B cell (primary cell): ENCODE data around the gene CCDC88C. TPM values are rescaled to one million over a fixed set of nuclear protein-coding genes. Genes with fewer than 3 reads are reported as not detected.

Source experiments
- ATAC-seq: fragments of 200-7000 bp; cut with Tn5 transposase; one replicate; pipeline ENCODE4 v1.10.0; 2021; ENCODE audit warnings: low read depth, mild to moderate bottlenecking, moderate number of reproducible peaks, moderate library complexity
- CTCF ChIA-PET: fragments of 350-600 bp; sonication (Branson Sonifier 250); formaldehyde crosslinking; loops from one replicate; lab custom pipeline; 2021; ENCODE audit warnings: antibody characterized with exemption, inconsistent platforms; lab: Charles Lee
- POLR2A ChIA-PET: fragments of 350-600 bp; sonication (Branson Sonifier 250); formaldehyde crosslinking; loops from one replicate; lab custom pipeline; 2021; ENCODE audit warnings: antibody characterized with exemption; lab: Charles Lee
- DNase-seq: peaks from one replicate; pipeline ENCODE4 v3.0.0; 2013
- H2AFZ ChIP-seq: 2 replicates; pipeline ENCODE4 v1.6.1; 2012; ENCODE audit warnings: mild to moderate bottlenecking, low read depth, low read length; ENCODE audit not compliant: insufficient read depth, poor library complexity, severe bottlenecking
- H3K27ac ChIP-seq, 2 donors: 1 replicate in 1 of 2; 2 replicates in 1 of 2; pipeline ENCODE4 v1.5.1; 2012 to 2013; ENCODE audit warnings: low read length in 2 of 2, mild to moderate bottlenecking in 2 of 2, moderate library complexity in 1 of 2
- H3K27me3 ChIP-seq, 4 experiments: fragments of 200-600 bp in 1 of 4; sonication (generic) in 1 of 4; replicated peaks in 1 of 4; 1 replicate in 2 of 4; 2 replicates in 2 of 4; pipeline versions ENCODE4 v1.6.1 to v1.7.0; 2013 to 2016; ENCODE audit warnings: low read length in 3 of 4, mild to moderate bottlenecking in 2 of 4, mixed read lengths in 1 of 4, moderate library complexity in 1 of 4; ENCODE audit not compliant: insufficient read depth in 4 of 4, control insufficient read depth in 3 of 4; ENCODE audit errors: control extremely low read depth in 1 of 4
- H3K36me3 ChIP-seq, 2 experiments: replicated peaks in 1 of 2; 1 replicate in 1 of 2; 2 replicates in 1 of 2; pipeline versions ENCODE4 v1.6.1 to v1.7.1; 2013; ENCODE audit warnings: low read length in 1 of 2; ENCODE audit not compliant: insufficient read depth in 2 of 2, control insufficient read depth in 1 of 2; ENCODE audit errors: control extremely low read depth in 1 of 2, extremely low read depth in 1 of 2
- H3K4me1 ChIP-seq, 2 donors: fragments of 200-600 bp in 1 of 2; sonication (generic) in 1 of 2; 1 replicate in 1 of 2; 2 replicates in 1 of 2; pipeline versions ENCODE4 v1.5.1 to v1.6.1; 2013 to 2017; ENCODE audit warnings: low read length in 2 of 2; ENCODE audit not compliant: control insufficient read depth in 2 of 2, insufficient read depth in 2 of 2
- H3K4me2 ChIP-seq: replicated peaks from 2 replicates; pipeline ENCODE3; 2012; ENCODE audit warnings: mild to moderate bottlenecking, low read depth, low read length; ENCODE audit not compliant: poor library complexity, severe bottlenecking
- H3K4me3 ChIP-seq, 5 experiments: fragments of 200-600 bp in 1 of 5; sonication (generic) in 1 of 5; 1 replicate in 3 of 5; 2 replicates in 2 of 5; pipeline versions ENCODE4 v1.5.1 to v1.7.0; 2011 to 2016; ENCODE audit warnings: low read length in 4 of 5, mild to moderate bottlenecking in 4 of 5, low read depth in 2 of 5, control low read depth in 1 of 5, moderate library complexity in 1 of 5; ENCODE audit not compliant: insufficient read depth in 1 of 5; ENCODE audit errors: control extremely low read depth in 1 of 5, extremely low read depth in 1 of 5
- H3K79me2 ChIP-seq: fragments of 200-600 bp; sonication (generic); one replicate; pipeline ENCODE4 v1.6.0; 2016; ENCODE audit warnings: low read length; ENCODE audit not compliant: control insufficient read depth, insufficient read depth
- H3K9ac ChIP-seq: fragments of 200-600 bp; sonication (generic); 2 replicates; pipeline ENCODE4 v1.6.1; 2017; ENCODE audit warnings: mild to moderate bottlenecking, low read length, moderate library complexity
- H3K9me3 ChIP-seq, 3 donors: one replicate each; pipeline versions ENCODE4 v1.6.1 to v1.7.1; 2013; ENCODE audit warnings: low read length in 2 of 3; ENCODE audit not compliant: control insufficient read depth in 2 of 3, insufficient read depth in 1 of 3; ENCODE audit errors: control extremely low read depth in 1 of 3
- H4K20me1 ChIP-seq: 2 replicates; pipeline ENCODE4 v1.6.0; 2012; ENCODE audit warnings: mild to moderate bottlenecking, low read length; ENCODE audit not compliant: insufficient read depth, control insufficient read depth, poor library complexity, severe bottlenecking
- H3K27ac Mint-ChIP-seq: one replicate; pipeline ENCODE4 v1.8.0; 2021; ENCODE audit warnings: mixed read lengths
- H3K27me3 Mint-ChIP-seq: one replicate; pipeline ENCODE4 v1.8.0; 2021; ENCODE audit warnings: mixed read lengths
- H3K4me1 Mint-ChIP-seq: one replicate; pipeline ENCODE4 v1.8.0; 2021; ENCODE audit warnings: mixed read lengths
- H3K4me3 Mint-ChIP-seq: one replicate; pipeline ENCODE4 v1.8.0; 2021; ENCODE audit warnings: mixed read lengths
- H3K9me3 Mint-ChIP-seq: one replicate; pipeline ENCODE4 v1.8.0; 2022; ENCODE audit warnings: mixed read lengths; ENCODE audit not compliant: insufficient read depth
- CTCF ChIP-seq: fragments of 200-600 bp; IDR thresholded peaks from one replicate; pipeline ENCODE4 v1.8.0; 2022; ENCODE audit warnings: antibody characterized with exemption, mild to moderate bottlenecking
- EZH2 ChIP-seq: IDR thresholded peaks from 2 replicates; pipeline ENCODE4 v1.6.1; 2012; ENCODE audit warnings: borderline replicate concordance, low read depth, mild to moderate bottlenecking, moderate library complexity, low read length; ENCODE audit not compliant: insufficient read depth, poor library complexity, severe bottlenecking
- WGBS: methylation state at CpG from one replicate; pipeline ENCODE4 v1.1.5; 2013; ENCODE audit warnings: missing lambda C conversion rate; ENCODE audit not compliant: insufficient coverage; 5-methylcytosine and 5-hydroxymethylcytosine counted together
- intact Hi-C: fragments of 100-400 bp; cut with micrococcal nuclease; formaldehyde crosslinking; loops from one replicate; pipeline ENCODE4 v1.10.0; 2022
- polyA plus RNA-seq: library from polyadenylated mRNA; depleted of rRNA; stranded (reverse); fragments of >200 nt; gene quantifications from 2 replicates; pipeline ENCODE4 v1.2.3, GENCODE V29; 2012
- total RNA-seq, 2 donors: library from RNA; stranded (reverse); fragments of 120-200 nt in 1 of 2; gene quantifications; 1 replicate in 1 of 2; 2 replicates in 1 of 2; pipeline versions ENCODE4 v1.2.3 to v1.2.4, GENCODE V29; 2013 to 2022

Gene CCDC88C
- total and polyA plus RNA-seq, 2 donors (not counting 1 experiment from before 2014, with no cell fraction given) = 98.7 to 181 TPM

GRCh38 chr14:91273273-91273884 is 144.2 kb downstream of the CCDC88C start:
- no peak for ATAC-seq
- no peak overlapping the region for H3K27ac ChIP-seq
- intact Hi-C loops = no loop called here
- no peak overlapping the region for H3K4me2 ChIP-seq
- H3K27me3 ChIP-seq = no peaks in the 10 kb centered on the region
- no peak overlapping the region for H3K9ac ChIP-seq
- H3K4me3 Mint-ChIP-seq = no peak overlapping the region
- no peak for DNase-seq
- no peaks in the 10 kb centered on the region for H3K9me3 Mint-ChIP-seq
- no peak overlapping the region for H3K4me3 ChIP-seq
- TF ChIP-seq CTCF = no peak
- no peak for TF ChIP-seq EZH2
- H3K79me2 ChIP-seq = no peaks in the 10 kb centered on the region
- ChIA-PET CTCF (interaction anchor here (1.8 kb wide), 1 partner anchor 12 kb away, joined by 5 read pairs; no protein-coding TSS in a partner anchor), POLR2A (no interaction called here)
- no peak overlapping the region for H2AFZ ChIP-seq
- H4K20me1 ChIP-seq = peaks cover 10% of the 10 kb centered on the region
- H3K4me1 ChIP-seq = no peaks in the 10 kb centered on the region
- no peak overlapping the region for H3K27ac Mint-ChIP-seq
- peaks cover 17 to 63% of the 10 kb centered on the region in 2 experiments for H3K36me3 ChIP-seq
- H3K4me1 Mint-ChIP-seq = no peaks in the 10 kb centered on the region
- 97% methylated on average over 15 of the region's 27 CpGs for WGBS
- no peaks in the 10 kb centered on the region for H3K9me3 ChIP-seq
- no peaks in the 10 kb centered on the region for H3K27me3 Mint-ChIP-seq
